ENCODE results near the gene GPD1L.
A peak's percentile ranks its signal among the peaks of the same experiment; 100 is the strongest.

GPD1L gene

GRCh38 chr3:32076566-32076965 is 29.9 kb upstream of the GPD1L start:
- Histone ChIP-seq H3K9me3 (ENCODE audit: control insufficient read depth, insufficient read depth, low read depth, low read length) (no peaks in the 10 kb centered on the region), H3K4me3 (ENCODE audit: low read depth, low read length) (no peak overlapping the region), H3K4me1 (ENCODE audit: control insufficient read depth, insufficient read depth, low read length) (no peaks in the 10 kb centered on the region), H3K27ac (ENCODE audit: extremely low read depth, low read depth, low read length) (no peak overlapping the region), H3K36me3 (ENCODE audit: control insufficient read depth in 2 of 2, insufficient read depth in 1 of 2, low read length in 2 of 2) (no peaks in the 10 kb centered on the region)
- POLR2A ChIA-PET = no interaction called here
- no peak for TF ChIP-seq ZSCAN16 (tag by site-specific recombination; IDR thresholded peaks at IDR 0.05)
- CTCF ChIA-PET = no interaction called here

- ChIA-PET POLR2A (no interaction called here), CTCF (no interaction called here)
- TF ChIP-seq SP3 (tag by site-specific recombination; IDR thresholded peaks at IDR 0.05) (no peak), SCRT2 (tag by site-specific recombination; IDR thresholded peaks at IDR 0.05) (peak; percentile 81), ZNF416 (tag by site-specific recombination; IDR thresholded peaks at IDR 0.05) (no peak), SCRT1 (tag by site-specific recombination; IDR thresholded peaks at IDR 0.05; ENCODE audit: borderline replicate concordance) (0 out of 2 replicates have a peak, but pooled peaks have one; percentile 14)
These were observed 28.9 kb upstream of the GPD1L start for GRCh38 chr3:32077260-32078084.

GRCh38 chr3:32078085-32078634 is 28.3 kb upstream of the GPD1L start:
- no peaks in the 10 kb centered on the region for H3K36me3 ChIP-seq (ENCODE audit: control insufficient read depth in 2 of 2, insufficient read depth in 1 of 2, low read length in 2 of 2)
- H3K9me3 ChIP-seq (ENCODE audit: control insufficient read depth, insufficient read depth, low read depth, low read length) = no peaks in the 10 kb centered on the region
- CTCF ChIA-PET = no interaction called here
- no peak overlapping the region for H3K4me3 ChIP-seq (ENCODE audit: low read depth, low read length)
- H3K27ac ChIP-seq (ENCODE audit: extremely low read depth, low read depth, low read length) = no peak overlapping the region
- no peaks in the 10 kb centered on the region for H3K4me1 ChIP-seq (ENCODE audit: control insufficient read depth, insufficient read depth, low read length)
- POLR2A ChIA-PET = no interaction called here
- TF ChIP-seq MYNN (tag by site-specific recombination; IDR thresholded peaks at IDR 0.05; ENCODE audit: borderline replicate concordance) = no peak
- TF ChIP-seq ZNF529 (tag by site-specific recombination; IDR thresholded peaks at IDR 0.05; ENCODE audit: insufficient replicate concordance) = no peak
- TF ChIP-seq ZBTB7A (tag by site-specific recombination; IDR thresholded peaks at IDR 0.05; ENCODE audit: low read depth) = no peak
- TF ChIP-seq ZNF426 (tag by site-specific recombination; IDR thresholded peaks at IDR 0.05) = no peak
- no peak for TF ChIP-seq ZNF23 (tag by site-specific recombination; IDR thresholded peaks at IDR 0.05; ENCODE audit: borderline replicate concordance)
- no peak for TF ChIP-seq ZNF513 (tag by site-specific recombination; IDR thresholded peaks at IDR 0.05)
- TF ChIP-seq ZNF202 (tag by site-specific recombination; IDR thresholded peaks at IDR 0.05; ENCODE audit: borderline replicate concordance) = no peak
- TF ChIP-seq KLF16 (tag by site-specific recombination; IDR thresholded peaks at IDR 0.05) = no peak
- no peak for TF ChIP-seq ATF2 (tag by site-specific recombination; IDR thresholded peaks at IDR 0.05; ENCODE audit: low read depth)
- no peak for TF ChIP-seq KLF7 (tag by site-specific recombination; IDR thresholded peaks at IDR 0.05; ENCODE audit: borderline replicate concordance)
- TF ChIP-seq ZNF404 (tag by site-specific recombination; IDR thresholded peaks at IDR 0.05) = no peak
- TF ChIP-seq ZNF239 (tag by site-specific recombination; IDR thresholded peaks at IDR 0.05) = no peak
- no peak for TF ChIP-seq ZNF792 (tag by site-specific recombination; IDR thresholded peaks at IDR 0.05)
- no peak for TF ChIP-seq ZNF518A (tag by site-specific recombination; conservative IDR thresholded peaks at IDR 0.05; ENCODE audit: low read depth)

More at GRCh38 chr3:32077260-32078084, 28.9 kb upstream of the GPD1L start:
- H3K4me3 ChIP-seq (ENCODE audit: low read depth, low read length) = no peak overlapping the region
- H3K9me3 ChIP-seq (ENCODE audit: control insufficient read depth, insufficient read depth, low read depth, low read length) = no peaks in the 10 kb centered on the region
- no peaks in the 10 kb centered on the region for H3K4me1 ChIP-seq (ENCODE audit: control insufficient read depth, insufficient read depth, low read length)
- no peak overlapping the region for H3K27ac ChIP-seq (ENCODE audit: extremely low read depth, low read depth, low read length)
- no peaks in the 10 kb centered on the region for H3K36me3 ChIP-seq (ENCODE audit: control insufficient read depth in 2 of 2, insufficient read depth in 1 of 2, low read length in 2 of 2)
